Activated T-cell treated with anti-CD3 and anti-CD28 coated beads for 4 hours (primary cell): ENCODE results near the gene TOMM5.
"Not testable (repeated sequence)": the region's sequence is repeated elsewhere in the genome, so short reads cannot be mapped to it uniquely, and the experiment has no call there.

Source experiments
- DNase-seq: peaks from one replicate; pipeline ENCODE4 v3.0.0-alpha.2; 2020

The TOMM5 gene

DNA sequence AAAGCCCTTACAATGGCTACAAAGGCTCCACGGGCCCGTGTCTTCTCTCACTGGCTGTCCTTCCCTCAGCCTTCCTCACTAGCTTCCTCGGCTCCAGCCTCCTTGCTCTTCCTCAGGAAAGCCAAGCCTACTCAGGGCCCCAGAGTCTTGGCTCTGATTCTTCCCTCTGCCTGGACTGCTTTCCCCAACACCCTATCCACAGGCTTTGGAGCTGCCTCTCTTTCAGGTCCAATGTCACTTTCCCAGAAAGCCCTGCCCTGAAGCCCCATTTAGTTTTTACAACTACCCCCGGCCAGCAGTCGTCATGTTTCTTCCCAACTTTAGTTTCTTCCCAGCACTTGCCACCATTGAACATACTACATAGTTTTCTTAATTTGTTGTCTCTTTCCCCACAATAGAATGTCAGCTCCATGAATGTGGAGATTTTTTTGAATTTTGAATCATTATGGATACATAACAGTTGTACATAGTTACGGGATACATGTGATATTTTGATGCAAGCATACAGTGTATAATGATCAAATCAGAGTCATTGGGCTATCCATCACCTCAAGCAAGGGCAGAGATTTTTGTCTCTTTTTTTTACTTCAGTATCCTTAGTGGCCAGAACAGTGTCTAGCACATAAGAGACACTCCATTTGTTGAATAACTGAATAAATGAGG lies 17.5 kb upstream of the TOMM5 start:
- no peak for DNase-seq

- no peak for DNase-seq
Measured at GRCh38 chr9:37608250-37608649, 15.9 kb upstream of the TOMM5 start.

DNA sequence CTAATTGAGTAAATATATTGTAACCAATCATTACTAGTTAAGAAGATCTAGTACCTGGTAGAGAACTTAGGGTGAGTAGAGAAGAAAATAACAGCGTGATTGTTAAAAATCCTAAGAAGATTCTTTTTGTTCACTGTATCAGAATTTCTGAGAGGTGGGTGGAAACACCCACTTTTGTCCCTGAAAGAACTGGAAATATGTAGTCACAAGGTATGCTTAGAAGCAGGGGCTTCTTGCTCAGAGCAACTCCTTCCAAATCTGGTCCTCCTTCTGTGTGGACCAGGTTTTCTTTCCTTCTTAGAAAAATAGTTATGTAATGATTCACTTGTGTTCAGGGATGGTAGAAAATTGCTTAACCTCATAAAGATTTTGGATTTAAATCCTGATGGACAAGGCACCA lies 11.9 kb upstream of the TOMM5 start:
- DNase-seq: no peak

DNA sequence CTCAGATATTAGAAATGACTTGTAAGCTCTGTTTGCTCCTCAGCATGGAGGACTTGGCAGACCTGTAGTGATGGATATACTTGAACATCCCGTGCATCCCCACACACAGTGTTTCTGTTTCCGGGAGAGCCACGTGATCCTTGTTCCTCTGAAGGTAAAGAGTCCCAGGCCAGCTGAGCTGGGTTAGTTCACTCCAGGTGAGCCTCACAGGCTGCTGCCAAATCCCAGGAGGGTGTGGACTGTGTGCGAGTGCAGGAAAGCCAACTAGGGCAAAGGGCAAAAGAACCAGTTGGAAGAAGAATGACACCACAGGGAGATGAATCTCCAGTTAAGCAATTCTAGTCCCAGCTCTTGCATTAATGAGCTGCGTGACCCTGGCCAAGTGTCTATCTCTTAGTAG lies 10.4 kb upstream of the TOMM5 start:
- no peak for DNase-seq

GRCh38 chr9:37602061-37602460 lies 9.7 kb upstream of the TOMM5 start:
- not testable (repeated sequence) for DNase-seq

- no peak for DNase-seq
Measured at GRCh38 chr9:37596504-37596903, 4.1 kb upstream of the TOMM5 start.

DNA sequence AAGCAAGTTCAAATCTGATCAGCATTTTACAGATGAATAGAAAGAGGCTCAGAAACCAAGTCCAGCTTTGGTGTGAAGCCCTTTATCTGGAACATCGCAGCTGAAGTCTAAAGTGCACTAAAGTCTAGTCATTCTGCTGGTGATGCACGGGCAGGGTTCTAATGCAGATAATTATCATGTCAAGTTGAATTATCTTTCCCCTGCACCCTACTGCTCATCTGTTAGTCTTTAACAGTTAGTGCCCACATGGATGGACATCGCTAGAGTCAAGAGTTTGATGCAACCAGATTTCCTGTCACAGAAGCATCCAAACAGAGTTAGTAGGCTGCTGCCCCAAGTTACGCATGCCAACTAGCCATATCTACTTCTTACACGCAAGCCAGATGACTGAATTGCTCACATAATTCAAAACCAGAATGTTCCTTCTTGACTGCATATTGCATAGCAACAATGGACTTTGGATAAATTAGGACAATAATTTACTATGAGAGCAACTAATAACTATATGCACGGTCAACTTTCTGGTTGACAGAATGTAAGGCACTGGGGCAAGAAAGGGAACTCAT lies 1.6 kb upstream of the TOMM5 start:
- no peak for DNase-seq

GRCh38 chr9:37587521-37587920 lies 4.9 kb downstream of the TOMM5 start:
- DNase-seq: no peak

GRCh38 chr9:37583522-37584121 lies 8.8 kb downstream of the TOMM5 start:
- no peak for DNase-seq

- DNase-seq: no peak
Measured at GRCh38 chr9:37582548-37583157, 9.7 kb downstream of the TOMM5 start.

DNA sequence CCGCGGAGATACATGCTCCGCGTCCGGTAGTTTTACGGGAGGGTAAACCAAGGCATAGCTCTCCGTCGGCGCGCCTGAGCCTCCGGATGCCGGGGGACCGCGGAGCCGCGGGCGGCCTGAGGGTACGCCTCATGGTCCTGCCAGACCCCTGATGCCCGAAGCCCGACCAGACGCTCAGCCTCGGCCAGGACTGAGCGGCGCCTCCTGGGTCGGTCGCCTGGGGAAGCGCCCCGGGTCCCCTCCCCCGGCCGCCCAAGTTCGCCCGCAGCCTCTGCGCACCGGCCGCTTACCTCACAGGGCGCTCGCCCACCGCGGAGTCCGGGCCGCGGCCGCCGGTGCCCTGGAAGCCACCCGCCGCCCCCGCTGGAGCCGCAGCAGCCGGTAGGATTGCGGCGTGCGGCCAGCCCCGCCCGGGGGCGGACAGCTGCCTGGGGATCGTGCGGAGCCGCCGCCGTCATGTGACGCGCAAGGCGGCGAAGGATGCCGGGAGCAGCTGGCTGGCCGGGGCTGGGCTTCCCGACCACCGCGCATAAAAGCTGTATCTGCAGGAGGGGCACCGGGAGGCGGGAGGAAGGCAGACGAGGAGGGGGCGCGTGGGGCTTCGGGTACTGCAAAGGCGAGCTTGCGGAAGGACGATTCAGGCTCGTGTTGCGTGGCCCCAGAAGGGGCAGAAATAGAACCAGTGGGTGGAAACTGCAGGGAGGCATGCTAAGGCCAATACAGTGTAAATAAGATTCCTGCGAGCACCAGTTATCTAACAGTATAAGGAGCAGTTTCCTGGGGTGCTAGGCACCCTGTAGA lies 16.3 kb downstream of the TOMM5 start, which contains the start of gene FBXO10:
TSS of gene FBXO10 (minus strand) at position 460 of the 801 bp plus-strand sequence. CDS start 34,612 bp downstream, outside the sequence.
- DNase-seq: no peak

- no peak for DNase-seq
Measured at GRCh38 chr9:37575511-37575914, 16.9 kb downstream of the TOMM5 start.

GRCh38 chr9:37575001-37575400 lies 17.4 kb downstream of the TOMM5 start:
- DNase-seq: no peak

- no peak for DNase-seq
Measured at GRCh38 chr9:37574241-37574721, 18.1 kb downstream of the TOMM5 start.

DNA sequence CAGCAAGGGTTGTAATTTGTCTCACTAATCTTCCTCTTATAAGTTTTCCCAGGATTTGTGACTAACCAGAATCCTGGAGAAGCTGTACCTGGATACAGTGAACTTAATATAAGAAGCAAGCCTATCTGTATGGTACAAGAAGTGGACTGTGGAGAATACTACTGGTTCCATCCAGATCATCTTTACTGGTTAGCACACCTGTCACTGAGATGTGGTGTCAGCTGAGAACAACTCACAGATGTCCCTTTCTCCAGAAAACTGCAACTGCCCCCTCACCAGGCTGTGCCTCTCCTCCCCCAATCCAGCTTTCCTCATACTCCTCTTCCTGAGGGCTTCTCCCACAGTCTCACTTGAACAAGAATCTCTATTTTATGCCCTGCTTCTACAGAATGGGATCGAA lies 21.1 kb downstream of the TOMM5 start:
- no peak for DNase-seq

- no peak for DNase-seq
Measured at GRCh38 chr9:37566716-37567115, 25.7 kb downstream of the TOMM5 start.

GRCh38 chr9:37565661-37566618 lies 26.5 kb downstream of the TOMM5 start:
- no peak for DNase-seq

DNA sequence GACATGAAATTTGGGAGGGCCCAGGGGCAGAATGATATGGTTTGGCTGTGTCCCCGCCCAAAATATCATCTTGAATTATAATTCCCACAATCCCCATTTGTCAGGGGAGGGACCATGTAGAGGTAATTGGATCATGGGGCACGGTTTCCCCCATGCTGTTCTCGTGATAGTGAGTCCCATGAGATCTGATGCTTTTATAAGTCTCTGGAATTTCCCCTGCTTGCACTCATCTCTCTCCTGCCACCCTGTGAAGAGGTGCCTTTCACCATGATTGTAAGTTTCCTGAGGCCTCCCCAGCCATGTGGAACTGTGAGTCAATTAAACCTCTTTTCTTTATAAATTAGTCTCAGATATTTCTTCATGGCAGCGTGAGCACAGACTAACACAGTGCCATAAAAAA lies 27.5 kb downstream of the TOMM5 start:
- DNase-seq: no peak

GRCh38 chr9:37563806-37564513 lies 28.4 kb downstream of the TOMM5 start:
- no peak for DNase-seq

DNA sequence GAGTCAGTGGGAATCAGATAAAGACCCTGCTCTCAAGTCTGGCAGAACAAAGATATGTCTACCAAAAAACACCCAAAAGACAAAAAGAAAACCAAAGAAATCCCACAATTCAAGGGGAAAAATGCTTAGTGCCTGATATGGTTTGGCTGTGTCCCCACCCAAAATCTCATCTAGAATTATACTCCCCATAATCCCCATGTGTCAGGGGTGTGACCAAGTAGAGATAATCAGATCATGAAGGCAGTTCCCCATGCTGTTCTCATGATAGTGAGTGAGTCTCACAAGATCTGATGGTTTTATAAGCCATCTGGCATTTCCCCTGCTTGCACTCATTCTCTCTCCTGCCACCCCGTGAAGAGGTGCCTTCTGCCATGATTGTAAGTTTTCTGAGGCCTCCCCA lies 29.6 kb downstream of the TOMM5 start:
- no peak for DNase-seq

GRCh38 chr9:37561682-37562081 lies 30.7 kb downstream of the TOMM5 start:
- no peak for DNase-seq
